IPS DF 4.7 (cell line): ENCODE data around the gene ABCA1.

Experiments
- DNase-seq: peaks from one replicate; pipeline ENCODE4 v3.0.0-alpha.2; 2013; ENCODE audit warnings: low spot score; ENCODE audit errors: extremely low read depth

Gene ABCA1

DNA sequence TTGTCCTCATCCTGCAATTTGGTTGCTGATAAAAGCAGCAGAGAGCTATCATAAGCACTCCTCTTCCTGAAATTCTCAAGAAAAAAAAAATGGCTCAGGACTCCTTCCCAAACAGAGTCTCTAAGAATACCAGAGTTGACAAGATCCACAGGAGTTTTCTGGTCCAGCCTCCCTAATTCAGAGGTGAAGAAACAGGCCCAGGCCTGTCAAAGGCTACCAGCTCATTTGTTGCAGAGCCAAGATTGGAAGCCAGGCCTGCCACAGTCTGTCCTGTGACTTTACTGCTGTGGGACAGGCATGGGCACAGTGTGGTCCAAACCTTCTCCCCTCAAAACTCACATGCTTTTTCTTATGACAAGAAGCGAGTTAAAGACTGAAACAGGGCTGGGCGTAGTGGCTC lies 122.5 kb downstream of the ABCA1 start:
- DNase-seq = no peak

DNA sequence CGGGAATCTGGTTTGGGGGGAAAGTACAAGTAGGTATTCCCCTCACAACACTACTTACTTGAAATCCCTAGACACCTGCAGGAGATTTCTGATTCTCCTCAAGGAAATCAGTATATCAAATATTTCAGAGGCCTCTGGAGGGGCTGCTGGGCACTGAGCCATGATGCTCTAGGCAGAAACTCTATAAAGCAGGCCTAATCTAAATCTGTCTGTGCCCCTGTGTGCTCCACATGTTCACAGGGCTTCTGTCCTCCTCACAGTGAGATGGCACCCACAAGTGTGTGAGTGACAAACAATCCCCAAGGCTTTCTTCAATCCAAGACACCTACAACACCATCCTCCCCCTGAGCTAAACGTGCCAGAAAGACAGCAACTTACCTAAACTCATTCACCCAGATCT lies 125.0 kb downstream of the ABCA1 start:
- no peak for DNase-seq

GRCh38 chr9:104802110-104802509 lies 125.8 kb downstream of the ABCA1 start:
- no peak for DNase-seq

- no peak for DNase-seq
These were observed 127.7 kb downstream of the ABCA1 start for GRCh38 chr9:104800068-104800785.

GRCh38 chr9:104798209-104798995 lies 129.6 kb downstream of the ABCA1 start:
- no peak for DNase-seq

- no peak for DNase-seq
These were observed 132.1 kb downstream of the ABCA1 start for GRCh38 chr9:104795857-104796256.

- DNase-seq = no peak
These were observed 132.9 kb downstream of the ABCA1 start for GRCh38 chr9:104795082-104795481.

GRCh38 chr9:104794070-104794469 lies 133.9 kb downstream of the ABCA1 start:
- no peak for DNase-seq

DNA sequence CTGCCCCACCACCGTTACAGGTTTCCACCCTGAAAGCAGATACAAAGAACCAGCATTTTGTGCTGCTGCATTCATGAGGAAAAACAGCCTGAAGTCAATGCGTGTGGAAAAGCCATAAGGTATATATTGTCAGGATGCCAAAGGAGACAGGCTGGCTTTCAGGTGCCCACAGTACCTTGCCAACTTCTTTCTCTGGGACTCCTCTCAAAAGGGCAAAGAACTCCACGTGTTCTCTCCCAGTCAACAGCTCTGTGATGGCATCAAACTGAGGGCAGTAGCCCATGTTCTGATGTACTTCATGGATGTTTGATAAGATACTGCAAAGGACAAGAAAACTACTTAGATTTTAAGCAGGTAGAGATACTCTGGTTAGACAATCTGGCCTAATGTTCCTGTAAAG lies 139.7 kb downstream of the ABCA1 start:
- DNase-seq = no peak

DNA sequence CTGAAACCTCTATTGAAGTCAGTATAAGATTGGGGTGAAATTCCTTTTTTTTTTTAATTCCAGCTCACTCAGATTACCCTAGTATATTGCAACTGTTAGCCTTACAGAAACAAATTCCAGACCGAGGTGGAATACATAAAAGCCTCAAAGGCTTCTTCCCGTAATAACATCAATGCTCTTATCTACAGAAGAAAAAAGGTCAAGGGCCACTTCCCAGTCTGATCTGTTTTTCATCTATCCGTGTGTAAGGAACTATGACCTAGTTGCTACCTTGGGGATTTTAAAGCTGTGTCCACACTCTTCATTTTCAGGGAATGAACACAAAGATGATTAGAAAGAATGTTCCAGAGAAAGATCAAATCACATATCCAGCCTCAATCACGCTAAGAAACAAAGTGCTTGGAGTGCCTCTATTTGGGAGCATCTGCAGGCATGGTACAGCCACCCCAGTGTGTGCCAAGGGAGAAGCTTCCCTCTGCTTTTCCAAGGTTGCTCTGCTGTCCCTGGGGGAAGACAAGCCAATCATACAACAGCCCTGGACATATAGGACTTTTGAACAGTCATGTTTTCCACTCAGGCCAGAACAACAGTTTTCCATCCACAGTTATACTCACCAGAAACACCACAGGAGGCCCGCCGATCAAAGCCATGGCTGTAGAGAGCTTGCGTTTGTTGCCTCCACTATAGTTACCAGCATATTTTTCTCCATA lies 140.5 kb downstream of the ABCA1 start:
- no peak for DNase-seq

- DNase-seq = no peak
These were observed 141.7 kb downstream of the ABCA1 start for GRCh38 chr9:104786293-104786692.

DNA sequence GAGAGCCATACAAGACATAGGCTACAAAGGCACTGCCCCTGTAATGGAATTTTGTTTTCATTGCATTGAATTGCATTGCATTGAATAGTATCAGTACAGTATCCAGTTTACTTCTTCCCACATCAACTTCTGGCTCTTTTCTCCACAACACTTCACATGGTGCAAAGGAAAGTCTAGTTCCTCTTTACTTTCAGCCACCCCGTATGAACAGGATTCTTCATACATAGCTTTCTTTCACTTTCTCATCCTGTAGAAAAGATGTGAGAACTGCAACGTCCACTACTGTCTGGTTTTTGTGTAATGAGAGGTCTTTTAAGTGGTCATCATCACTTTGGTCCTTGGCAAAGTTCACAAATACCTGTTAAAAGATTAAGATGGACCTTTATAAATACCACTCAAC lies 143.9 kb downstream of the ABCA1 start:
- no peak for DNase-seq

DNA sequence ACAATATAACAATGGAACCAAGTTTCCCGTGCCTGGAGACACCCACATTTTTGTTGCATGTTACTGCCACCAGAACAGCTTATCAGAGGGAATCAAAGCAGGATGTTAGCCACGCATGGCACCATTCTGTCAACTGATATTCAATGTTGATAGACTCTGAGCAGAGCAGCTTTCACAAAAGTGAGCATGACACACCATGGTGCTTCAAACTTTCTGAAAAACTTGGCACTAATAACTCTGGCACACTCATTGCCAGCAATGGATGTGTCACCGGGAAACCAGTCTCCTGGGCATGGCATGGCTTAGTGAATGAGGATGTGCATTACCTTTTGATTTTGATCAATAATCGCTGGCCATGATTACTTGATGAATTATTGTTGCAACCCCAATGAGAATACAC lies 144.4 kb downstream of the ABCA1 start:
- no peak for DNase-seq

DNA sequence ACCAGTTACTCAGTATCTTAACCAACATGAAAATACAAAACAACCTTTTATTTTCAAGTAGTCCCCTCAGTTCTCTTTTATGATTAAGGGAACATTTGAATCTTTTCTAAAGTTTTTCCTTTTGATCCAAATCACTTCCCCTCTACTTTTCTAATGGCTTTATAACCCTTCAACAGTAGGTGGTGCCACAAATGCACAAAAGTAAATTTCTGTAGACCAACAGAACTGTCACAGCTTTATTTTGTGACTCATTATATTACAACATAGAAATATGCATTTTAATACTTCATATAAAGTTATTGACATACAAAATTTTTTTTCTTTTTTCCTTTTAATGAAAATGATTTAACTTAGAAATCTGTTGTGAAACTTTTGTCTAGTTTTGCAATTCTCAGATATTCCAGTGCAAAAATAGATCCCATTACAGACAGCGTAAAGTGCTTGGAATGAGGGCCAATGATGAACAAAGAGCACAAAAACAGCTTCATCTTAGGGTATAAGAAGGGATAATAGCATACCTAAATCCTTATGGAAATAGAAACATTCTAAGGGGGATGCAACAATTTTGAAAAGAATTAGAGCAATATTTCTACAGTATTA lies 147.1 kb downstream of the ABCA1 start:
- DNase-seq = no peak

DNA sequence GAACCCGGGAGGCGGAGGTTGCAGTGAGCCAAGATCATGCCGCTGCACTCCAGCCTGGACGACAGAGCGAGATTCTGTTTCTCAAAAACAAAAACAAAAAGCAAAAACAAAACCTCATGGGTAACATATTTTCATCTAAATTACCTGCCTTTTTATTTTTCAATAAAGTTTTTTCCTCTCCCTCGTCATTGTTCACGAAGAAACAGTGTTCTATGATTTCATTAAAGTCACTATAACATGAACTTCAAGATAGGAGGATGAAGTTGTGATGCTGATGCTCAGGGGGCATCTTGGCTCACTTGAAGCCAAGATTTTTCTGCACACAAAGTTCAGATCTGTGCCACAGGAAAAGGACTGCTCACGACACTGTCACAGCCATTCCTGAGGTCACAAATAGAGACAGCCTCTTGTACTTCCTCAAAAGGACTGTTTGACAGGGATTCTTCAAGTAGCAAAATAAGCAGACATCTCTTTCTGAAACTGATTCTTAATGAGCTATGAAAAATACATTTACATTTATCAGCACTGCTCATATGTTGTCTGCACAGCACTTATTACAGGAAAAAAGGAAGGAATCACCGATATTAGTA lies 147.9 kb downstream of the ABCA1 start:
- DNase-seq = no peak

DNA sequence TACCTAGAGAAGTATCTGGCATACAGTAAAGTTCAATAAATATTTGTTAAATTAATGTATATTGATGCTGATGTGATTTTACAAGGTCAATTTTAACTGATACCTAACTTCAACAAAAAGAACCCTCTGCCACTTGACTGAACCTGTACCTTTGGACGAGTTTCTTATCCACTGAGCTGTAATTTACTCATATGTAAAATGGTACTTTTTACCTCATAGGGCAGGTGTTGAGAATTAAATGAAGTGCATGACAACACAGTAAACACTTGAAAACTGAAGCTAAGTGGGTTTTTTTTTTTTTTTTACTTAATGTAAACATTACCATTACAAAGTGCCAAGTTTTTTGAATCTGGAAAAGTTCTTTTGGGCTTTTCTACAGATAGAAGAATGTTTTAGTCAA lies 148.6 kb downstream of the ABCA1 start:
- no peak for DNase-seq

DNA sequence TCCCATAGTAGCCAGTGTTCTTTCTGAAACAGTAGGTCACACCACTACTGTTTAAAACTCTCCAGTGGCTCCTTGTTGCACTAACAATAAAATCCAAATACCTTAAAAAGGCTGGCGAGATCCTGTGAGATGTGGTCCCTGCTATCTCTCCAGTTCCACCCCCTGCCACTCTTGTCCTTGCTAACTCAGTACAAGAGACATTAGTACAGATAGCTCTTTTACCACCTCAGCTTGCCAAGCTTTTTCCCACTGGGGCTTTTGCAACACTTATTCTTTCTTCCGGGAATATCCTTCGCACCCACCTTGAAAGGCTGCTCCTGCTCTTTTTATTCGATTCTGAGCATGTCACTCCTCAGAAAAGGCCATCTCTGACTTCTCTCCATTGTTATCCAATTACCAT lies 149.2 kb downstream of the ABCA1 start:
- no peak for DNase-seq

- no peak for DNase-seq
These were observed 151.2 kb downstream of the ABCA1 start for GRCh38 chr9:104776797-104777196.

DNA sequence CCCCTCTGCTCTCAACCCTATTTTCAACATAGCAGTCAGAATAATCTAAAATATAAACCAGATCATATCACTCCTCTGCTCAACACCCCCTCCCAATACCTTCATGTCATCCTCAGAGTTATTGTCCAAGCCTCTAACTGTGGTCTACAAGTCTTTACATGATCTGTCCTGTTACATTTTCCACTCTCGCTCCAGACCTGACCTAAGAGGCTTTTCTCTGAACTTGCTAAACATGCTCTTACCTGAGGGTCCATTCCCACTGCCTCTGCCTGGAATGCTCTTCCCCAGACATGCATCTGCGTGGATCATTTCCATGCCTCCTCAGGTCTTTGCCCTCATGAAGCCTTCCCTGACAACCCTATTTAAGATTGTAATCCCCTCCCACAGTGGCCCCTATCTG lies 152.0 kb downstream of the ABCA1 start:
- no peak for DNase-seq

DNA sequence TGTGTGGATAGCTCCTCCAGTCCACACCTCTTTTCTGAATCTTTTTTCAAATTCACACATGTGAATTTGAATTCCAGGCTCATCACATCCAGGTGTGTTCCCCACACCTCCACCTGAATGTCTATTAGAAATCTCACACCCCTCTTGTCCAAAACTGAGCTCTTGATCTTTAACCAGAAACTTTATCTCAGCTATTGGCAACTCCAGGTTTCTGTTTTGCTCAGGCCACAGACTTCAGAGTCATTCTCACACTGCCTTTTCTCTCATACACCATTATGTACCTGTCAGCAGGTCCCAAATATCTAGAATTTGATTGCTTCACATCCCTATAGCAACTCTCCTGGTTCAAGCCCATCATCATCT lies 152.4 kb downstream of the ABCA1 start:
- DNase-seq = no peak

- no peak for DNase-seq
These were observed 153.0 kb downstream of the ABCA1 start for GRCh38 chr9:104774831-104775573.
